ENCODE measurements around the gene COG4.

DNA sequence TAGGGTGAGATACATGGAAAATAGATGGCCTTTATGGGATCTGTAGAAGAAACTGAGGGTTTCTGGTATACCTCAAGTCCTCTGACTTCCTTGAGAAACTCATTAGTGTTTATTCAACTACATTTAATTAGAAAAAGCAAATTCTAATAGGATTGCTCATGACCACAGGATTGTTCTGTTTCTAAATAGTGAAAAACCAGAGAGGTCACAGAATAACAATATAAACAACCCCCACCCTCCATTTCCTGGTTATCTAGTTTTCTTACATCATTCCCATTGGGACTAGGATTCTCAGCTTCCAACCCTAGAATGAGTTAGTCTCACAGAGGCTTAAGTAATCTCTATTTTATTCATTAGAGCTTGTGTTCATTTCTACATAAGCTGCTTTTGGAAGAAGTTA lies 30.3 kb upstream of the COG4 start:
- TF ChIP-seq, protein P1, sequence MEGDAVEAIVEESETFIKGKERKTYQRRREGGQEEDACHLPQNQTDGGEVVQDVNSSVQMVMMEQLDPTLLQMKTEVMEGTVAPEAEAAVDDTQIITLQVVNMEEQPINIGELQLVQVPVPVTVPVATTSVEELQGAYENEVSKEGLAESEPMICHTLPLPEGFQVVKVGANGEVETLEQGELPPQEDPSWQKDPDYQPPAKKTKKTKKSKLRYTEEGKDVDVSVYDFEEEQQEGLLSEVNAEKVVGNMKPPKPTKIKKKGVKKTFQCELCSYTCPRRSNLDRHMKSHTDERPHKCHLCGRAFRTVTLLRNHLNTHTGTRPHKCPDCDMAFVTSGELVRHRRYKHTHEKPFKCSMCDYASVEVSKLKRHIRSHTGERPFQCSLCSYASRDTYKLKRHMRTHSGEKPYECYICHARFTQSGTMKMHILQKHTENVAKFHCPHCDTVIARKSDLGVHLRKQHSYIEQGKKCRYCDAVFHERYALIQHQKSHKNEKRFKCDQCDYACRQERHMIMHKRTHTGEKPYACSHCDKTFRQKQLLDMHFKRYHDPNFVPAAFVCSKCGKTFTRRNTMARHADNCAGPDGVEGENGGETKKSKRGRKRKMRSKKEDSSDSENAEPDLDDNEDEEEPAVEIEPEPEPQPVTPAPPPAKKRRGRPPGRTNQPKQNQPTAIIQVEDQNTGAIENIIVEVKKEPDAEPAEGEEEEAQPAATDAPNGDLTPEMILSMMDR (IDR thresholded peaks at IDR 0.05): no peak
- no peak for TF ChIP-seq POLR2A (IDR thresholded peaks at IDR 0.05)
- no peak for TF ChIP-seq EP300 (IDR thresholded peaks at IDR 0.05)
